HT1080 (cell line): ENCODE data around the gene TXNRD3. TPM values are rescaled to one million over a fixed set of nuclear protein-coding genes. Genes with fewer than 3 reads are reported as not detected.
A peak's percentile ranks its signal among the peaks of the same experiment; 100 is the strongest.

Experiments used
- DNase-seq: peaks from one replicate; pipeline ENCODE4 v3.0.0-alpha.2; 2015; ENCODE audit warnings: low read depth
- polyA plus RNA-seq, 2 experiments: library from polyadenylated mRNA; depleted of rRNA; stranded (reverse); fragments of >200 nt; gene quantifications; 2 replicates each; pipeline ENCODE4 v1.2.3, GENCODE V29; 2015
- total RNA-seq: library from RNA; depleted of rRNA; stranded (reverse); fragments of >200 nt; shearing (Covaris generic); gene quantifications from 2 replicates; pipeline ENCODE4 v1.2.3, GENCODE V29; 2014; rRNA removed

Gene TXNRD3
- 8.8 and 10.3 TPM in 2 replicates for total RNA-seq
- polyA plus RNA-seq (2015; cell fraction: cytosol; rRNA removed): 6.6 and 8.3 TPM in 2 replicates
- 15.2 and 15.6 TPM in 2 replicates for polyA plus RNA-seq (2015; cell fraction: nucleus; rRNA removed)

- DNase-seq: peak; percentile 50
These were observed at the start of gene TXNRD3 for GRCh38 chr3:126654571-126655383. TSS of gene TXNRD3 (minus strand) at chr3:126655124.

DNA sequence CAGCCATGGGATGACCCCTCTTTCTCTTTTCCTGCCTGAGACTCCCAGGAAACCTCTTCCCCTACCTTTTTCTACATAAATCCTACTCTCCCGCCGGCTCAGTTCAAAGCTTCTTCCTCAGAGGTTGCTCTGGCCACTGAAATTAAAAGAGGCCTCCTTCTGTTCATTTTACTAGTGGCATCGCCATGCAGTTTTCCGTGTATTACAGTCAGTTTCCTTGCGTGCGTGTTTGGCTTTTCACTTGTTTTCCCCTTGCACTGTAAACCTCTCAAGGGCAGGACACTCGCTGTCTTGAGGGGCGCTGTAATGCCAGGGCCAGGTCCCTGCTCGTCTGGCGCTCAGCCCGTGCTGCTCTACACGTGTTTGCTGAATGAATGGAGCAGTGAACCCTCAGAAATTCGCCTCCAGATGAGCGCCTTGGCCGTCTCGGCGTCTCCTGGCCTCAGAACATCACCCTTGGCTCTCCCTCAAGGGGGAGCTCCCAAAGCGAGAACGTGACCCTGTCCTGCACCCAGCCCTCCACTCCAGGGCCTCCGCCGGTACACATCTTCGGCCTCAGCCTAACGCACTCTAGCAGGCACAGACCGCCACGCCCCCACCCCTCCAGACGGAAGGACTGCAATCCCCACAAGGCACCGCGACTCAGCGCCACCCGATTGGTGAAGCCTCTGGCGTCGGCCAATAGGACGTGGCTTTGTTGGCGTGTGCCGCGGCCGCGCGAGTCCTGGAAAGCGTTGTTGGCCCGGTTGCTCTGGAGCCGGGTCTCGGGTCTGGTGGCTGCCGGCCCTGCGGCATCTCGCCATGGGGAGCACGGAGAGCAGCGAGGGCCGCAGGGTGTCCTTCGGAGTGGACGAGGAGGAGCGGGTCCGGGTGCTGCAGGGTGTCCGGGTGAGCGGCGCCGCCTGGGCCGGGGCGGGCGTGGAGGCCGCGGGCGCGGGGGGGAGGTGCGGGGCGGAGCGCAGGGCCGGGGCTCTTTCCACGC is 48.9 kb upstream of the TXNRD3 start, which contains the start of gene CHCHD6:
CHCHD6 (plus strand) TSS at position 729 of the 982 bp plus-strand sequence; CDS start at position 802, 73 bp downstream.
- peak; percentile 98 for DNase-seq

GRCh38 chr3:126699011-126699410 is 44.1 kb upstream of the TXNRD3 start:
- DNase-seq: no peak

GRCh38 chr3:126696701-126697267 is 41.9 kb upstream of the TXNRD3 start:
- no peak for DNase-seq

DNA sequence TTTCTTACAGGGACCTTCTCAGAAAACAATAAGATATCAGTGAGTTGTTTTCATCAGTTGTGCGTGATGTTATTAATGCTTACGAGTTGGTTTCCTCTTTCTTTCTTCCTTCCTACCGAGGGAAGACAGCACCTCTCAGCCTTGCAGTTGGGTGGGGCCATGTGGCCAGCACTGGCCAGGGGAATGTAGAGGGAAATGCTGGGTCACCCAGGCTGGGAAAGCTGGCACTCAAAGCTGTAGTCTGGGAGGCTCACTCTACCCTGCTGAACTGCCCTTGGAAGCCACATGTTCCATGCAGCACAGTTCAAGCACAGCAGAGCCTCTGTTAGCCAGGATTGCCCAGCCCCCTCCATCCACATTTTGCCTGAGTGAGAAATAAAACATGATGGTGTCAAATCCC is 39.0 kb upstream of the TXNRD3 start:
- no peak for DNase-seq

GRCh38 chr3:126692858-126693257 is 37.9 kb upstream of the TXNRD3 start:
- no peak for DNase-seq

DNA sequence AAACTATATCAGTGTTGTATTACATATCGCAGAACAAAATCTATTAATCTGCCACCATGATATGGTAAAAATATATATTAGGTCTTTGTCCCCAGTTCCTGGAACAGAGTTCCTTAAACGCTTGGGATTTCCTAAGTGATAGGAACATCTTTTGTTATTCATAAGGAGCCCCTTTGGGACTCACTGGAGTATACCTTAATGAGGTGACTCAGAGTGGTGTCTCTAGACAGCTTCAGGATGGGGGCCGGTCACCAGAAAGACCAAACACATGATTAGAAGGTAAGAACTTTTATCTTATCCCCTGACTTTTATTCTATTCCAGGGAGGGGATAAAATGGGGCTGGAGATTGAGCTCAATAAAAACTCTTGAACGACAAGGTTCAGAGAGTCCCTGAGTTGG is 36.8 kb upstream of the TXNRD3 start:
- no peak for DNase-seq

GRCh38 chr3:126685493-126685892 is 30.6 kb upstream of the TXNRD3 start:
- no peak for DNase-seq

DNA sequence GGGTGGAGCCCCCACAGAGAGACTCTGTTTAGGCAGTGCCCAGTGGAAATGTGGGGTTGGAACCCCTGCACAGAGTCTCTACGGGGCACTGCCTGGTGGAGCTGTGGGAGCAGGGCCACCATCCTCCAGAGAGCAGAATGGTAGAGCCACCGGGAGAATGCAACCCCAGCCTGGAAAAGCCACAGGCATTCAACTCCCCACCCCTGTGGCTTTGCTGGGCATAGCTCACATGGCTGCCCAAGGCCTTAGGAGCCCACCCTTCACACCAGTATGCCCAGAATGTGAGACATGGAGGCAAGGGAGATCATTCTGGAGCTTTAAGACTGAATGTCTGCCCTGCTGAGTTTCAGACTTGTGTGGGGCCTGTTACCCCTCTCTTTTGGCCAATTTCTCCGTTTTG is 30.1 kb upstream of the TXNRD3 start:
- peak; percentile 47 for DNase-seq

DNA sequence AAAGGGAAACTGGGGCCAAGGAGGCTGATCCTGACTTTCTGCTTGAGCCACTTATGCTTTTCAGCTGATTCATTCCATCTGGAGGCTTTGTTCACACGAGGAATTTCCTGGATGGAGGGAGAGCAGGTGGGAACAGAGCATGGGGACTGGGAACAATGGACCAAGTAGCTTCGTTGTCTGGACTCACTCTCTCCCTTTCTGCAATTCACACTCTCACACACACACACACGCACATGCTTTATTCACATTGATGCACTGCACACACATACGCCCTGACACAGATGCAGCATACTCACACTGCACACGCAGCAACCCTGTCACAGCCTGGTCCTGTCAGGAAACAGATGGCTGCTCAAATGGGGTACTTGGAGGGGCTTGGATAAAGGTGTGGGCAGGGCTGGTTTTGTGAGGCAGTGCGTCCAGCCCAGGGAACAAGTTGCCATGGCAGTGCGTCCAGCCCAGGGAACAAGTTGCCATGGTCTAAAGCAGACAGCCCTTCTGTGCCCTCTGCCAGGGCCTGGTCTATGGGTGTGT is 29.4 kb upstream of the TXNRD3 start:
- no peak for DNase-seq

DNA sequence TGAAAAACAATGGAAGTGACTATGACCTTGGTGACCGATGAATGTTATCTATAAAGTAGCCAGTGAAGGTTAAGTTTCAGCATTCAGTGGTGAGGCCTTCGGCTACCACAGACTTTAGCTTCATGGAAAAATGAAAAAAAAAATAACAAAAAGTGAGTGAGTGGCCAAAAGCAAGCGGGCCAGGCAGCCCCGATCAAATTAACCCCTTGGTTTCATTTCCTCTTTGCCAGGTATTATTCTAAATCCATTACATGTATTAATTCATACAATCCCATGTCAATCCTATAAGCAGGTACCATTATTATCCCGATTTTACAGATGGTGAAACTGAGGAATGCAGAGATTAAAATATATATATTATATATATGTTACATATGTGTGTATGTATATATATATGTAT is 28.1 kb upstream of the TXNRD3 start:
- DNase-seq: no peak

GRCh38 chr3:126682009-126682408 is 27.1 kb upstream of the TXNRD3 start:
- no peak for DNase-seq

GRCh38 chr3:126680667-126681055 is 25.7 kb upstream of the TXNRD3 start:
- no peak for DNase-seq

GRCh38 chr3:126679831-126680666 is 25.1 kb upstream of the TXNRD3 start:
- no peak for DNase-seq

DNA sequence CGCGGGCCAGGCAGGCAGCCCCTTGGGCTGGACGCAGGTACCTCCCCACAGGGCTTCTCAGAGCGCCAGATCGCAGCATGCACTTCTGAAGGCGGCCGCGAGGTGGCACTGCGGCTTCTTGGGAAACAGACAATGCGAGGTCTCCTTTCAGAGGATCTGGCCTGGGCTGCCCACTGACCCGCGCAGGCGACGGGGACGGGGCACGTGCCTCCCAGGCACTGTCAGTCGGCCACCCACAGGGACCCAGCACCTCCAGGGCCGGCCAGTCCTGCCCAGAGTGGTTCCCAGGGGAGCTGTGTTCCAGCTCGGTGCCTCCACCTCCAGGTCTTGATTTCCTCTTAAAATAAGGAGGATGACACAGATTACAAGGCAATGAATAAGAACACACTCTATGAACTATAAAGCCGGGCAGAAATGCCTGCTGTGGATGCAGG is 24.4 kb upstream of the TXNRD3 start:
- peak; percentile 80 for DNase-seq

DNA sequence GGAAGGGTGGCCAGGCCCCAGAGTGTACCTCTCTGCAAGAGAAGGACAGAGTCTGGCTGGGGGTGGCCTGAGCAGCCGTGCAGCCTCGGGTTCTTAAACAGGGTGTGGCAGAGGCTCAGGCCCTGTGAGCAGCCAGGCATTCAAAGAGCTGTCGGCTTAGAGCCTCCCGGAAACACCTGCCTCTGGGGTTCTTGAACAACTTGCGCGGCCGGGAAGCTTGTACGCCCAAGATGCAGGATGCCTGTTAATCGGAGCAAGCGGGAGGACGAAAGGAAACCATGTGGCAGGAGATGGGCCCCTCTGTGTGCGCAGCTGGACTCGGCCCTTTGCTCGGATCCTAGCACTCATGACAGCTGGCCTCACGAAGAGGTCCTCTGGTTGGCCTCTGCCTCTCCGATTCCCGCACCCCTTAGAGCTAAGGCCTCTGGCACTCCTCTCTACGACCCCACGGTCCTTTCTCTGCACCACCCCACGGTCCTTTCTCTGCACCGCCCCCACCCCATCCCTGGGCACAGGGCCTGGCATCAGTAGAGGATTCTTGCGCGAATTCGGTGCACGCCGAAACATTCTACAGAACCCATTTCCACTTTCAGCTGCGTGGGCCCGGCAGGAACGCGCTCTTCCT is 23.9 kb upstream of the TXNRD3 start:
- DNase-seq: no peak

DNA sequence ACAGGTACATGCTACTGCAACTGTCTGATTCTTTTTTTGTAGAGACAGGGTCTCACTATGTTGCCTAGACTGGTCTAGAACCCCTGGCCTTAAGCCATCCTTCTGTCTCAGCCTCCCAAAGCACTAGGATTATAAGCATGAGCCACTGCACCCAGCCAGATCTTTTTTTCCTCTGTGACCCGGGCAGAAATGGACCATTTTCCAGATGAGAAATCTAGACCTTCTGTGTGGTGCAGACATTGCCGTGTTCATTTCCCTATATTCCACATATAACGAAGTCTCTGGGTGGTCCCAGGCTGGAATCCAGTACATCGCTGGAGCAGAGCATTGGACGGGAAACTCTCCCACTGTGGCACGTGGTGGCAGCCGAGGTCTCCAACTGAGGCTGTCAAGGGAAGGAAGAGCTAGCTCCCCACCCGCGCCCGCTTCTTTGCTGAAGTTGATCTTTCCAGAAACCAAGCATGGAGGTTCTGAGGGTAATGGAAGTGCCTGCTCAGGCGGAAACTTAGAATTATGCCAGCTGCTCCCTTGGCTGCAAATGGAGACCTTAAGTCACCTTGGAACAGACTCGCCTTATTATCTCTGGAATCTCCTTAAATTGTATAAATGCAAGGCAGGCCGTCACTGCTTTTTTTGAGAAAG is 23.1 kb upstream of the TXNRD3 start:
- no peak for DNase-seq

GRCh38 chr3:126676919-126677705 is 22.2 kb upstream of the TXNRD3 start:
- DNase-seq: peak; percentile 85
